HEK293 (cell line): ENCODE results near the gene CCDC85C.

Experiments used
- CTCF ChIA-PET: fragments of 350-600 bp; formaldehyde crosslinking; extraction: SDS; loops from one replicate; lab custom pipeline; 2021; ENCODE audit warnings: antibody characterized with exemption; lab: Yijun Ruan, JAX
- POLR2A ChIA-PET: fragments of 300-600 bp; formaldehyde crosslinking; extraction: SDS; loops from one replicate; lab custom pipeline; 2020; ENCODE audit warnings: antibody characterized with exemption, inconsistent platforms; lab: Yijun Ruan, JAX
- H3K27ac ChIP-seq: fragments of 200-500 bp; sonication (Bioruptor generic); 2 replicates; pipeline ENCODE4 v1.5.1; 2014; ENCODE audit warnings: low read depth, low read length, control low read depth, inconsistent platforms; ENCODE audit errors: extremely low read depth
- H3K36me3 ChIP-seq, 2 experiments: fragments of 200-500 bp in 1 of 2; sonication (Bioruptor generic) in 1 of 2; 1 replicate in 1 of 2; 2 replicates in 1 of 2; pipeline ENCODE4 v1.5.1; 2014 to 2017; ENCODE audit warnings: inconsistent platforms in 2 of 2, low read length in 2 of 2; ENCODE audit not compliant: control insufficient read depth in 2 of 2, insufficient read depth in 1 of 2
- H3K4me1 ChIP-seq: fragments of 200-500 bp; sonication (Bioruptor generic); 2 replicates; pipeline ENCODE4 v1.5.1; 2014; ENCODE audit warnings: mild to moderate bottlenecking, low read length, inconsistent platforms; ENCODE audit not compliant: control insufficient read depth, insufficient read depth
- H3K4me3 ChIP-seq: 2 replicates; pipeline ENCODE4 v1.5.1; 2011; ENCODE audit warnings: low read depth, mild to moderate bottlenecking, control low read depth, low read length, moderate library complexity
- H3K9me3 ChIP-seq: fragments of 200-500 bp; sonication (Bioruptor generic); 2 replicates; pipeline ENCODE4 v1.5.1; 2014; ENCODE audit warnings: low read depth, low read length, inconsistent platforms; ENCODE audit not compliant: control insufficient read depth, insufficient read depth
- CTCF ChIP-seq: fragments of 450-650 bp; formaldehyde crosslinking; IDR thresholded peaks from 2 replicates; pipeline ENCODE4 v1.5.1; 2016; ENCODE audit warnings: missing biosample characterization, missing genetic modification characterization
- FEZF1 ChIP-seq: fragments of 450-650 bp; formaldehyde crosslinking; IDR thresholded peaks from 2 replicates; pipeline ENCODE4 v1.5.1; 2016; ENCODE audit warnings: missing biosample characterization, missing genetic modification characterization
- IKZF3 ChIP-seq: fragments of 450-650 bp; IDR thresholded peaks from 2 replicates; pipeline ENCODE4 v1.5.0; 2018; ENCODE audit warnings: missing biosample characterization, mild to moderate bottlenecking, missing genetic modification characterization, moderate library complexity
- KLF17 ChIP-seq: fragments of 450-650 bp; formaldehyde crosslinking; IDR thresholded peaks from 2 replicates; pipeline ENCODE4 v1.5.1; 2016; ENCODE audit warnings: missing biosample characterization, missing genetic modification characterization
- MEIS1 ChIP-seq: sonication (generic); formaldehyde crosslinking; IDR thresholded peaks from 2 replicates; pipeline ENCODE4 v1.8.1; 2022; ENCODE audit warnings: missing genetic modification reagents, mild to moderate bottlenecking, borderline replicate concordance
- OVOL3 ChIP-seq: fragments of 450-650 bp; formaldehyde crosslinking; IDR thresholded peaks from 2 replicates; pipeline ENCODE4 v1.5.1; 2016; ENCODE audit warnings: missing biosample characterization, missing genetic modification characterization
- PATZ1 ChIP-seq: fragments of 450-650 bp; formaldehyde crosslinking; IDR thresholded peaks from 2 replicates; pipeline ENCODE4 v1.5.1; 2016; ENCODE audit warnings: missing biosample characterization, missing genetic modification characterization
- SP3 ChIP-seq: fragments of 450-650 bp; formaldehyde crosslinking; IDR thresholded peaks from 2 replicates; pipeline ENCODE4 v1.5.1; 2016; ENCODE audit warnings: missing biosample characterization, missing genetic modification characterization
- SP7 ChIP-seq: fragments of 450-650 bp; formaldehyde crosslinking; IDR thresholded peaks from 2 replicates; pipeline ENCODE4 v1.5.1; 2016; ENCODE audit warnings: missing biosample characterization, missing genetic modification characterization
- WT1 ChIP-seq: fragments of 450-650 bp; formaldehyde crosslinking; IDR thresholded peaks from 2 replicates; pipeline ENCODE4 v1.5.1; 2016; ENCODE audit warnings: missing biosample characterization, missing genetic modification characterization
- ZFP37 ChIP-seq: fragments of 450-650 bp; formaldehyde crosslinking; IDR thresholded peaks from 2 replicates; pipeline ENCODE4 v1.5.1; 2016; ENCODE audit warnings: missing biosample characterization, missing genetic modification characterization
- ZFP41 ChIP-seq: fragments of 450-650 bp; formaldehyde crosslinking; IDR thresholded peaks from 2 replicates; pipeline ENCODE4 v1.5.1; 2016; ENCODE audit warnings: missing biosample characterization, missing genetic modification characterization, borderline replicate concordance
- ZIC2 ChIP-seq: fragments of 450-650 bp; formaldehyde crosslinking; IDR thresholded peaks from 2 replicates; pipeline ENCODE4 v1.5.1; 2016; ENCODE audit warnings: missing biosample characterization, missing genetic modification characterization
- ZNF10 ChIP-seq: fragments of 450-650 bp; formaldehyde crosslinking; IDR thresholded peaks from 2 replicates; pipeline ENCODE4 v1.5.1; 2017; ENCODE audit warnings: missing biosample characterization, missing genetic modification characterization
- ZNF114 ChIP-seq: fragments of 450-650 bp; formaldehyde crosslinking; IDR thresholded peaks from 2 replicates; pipeline ENCODE4 v1.5.0; 2017; ENCODE audit warnings: missing biosample characterization, missing genetic modification characterization
- ZNF23 ChIP-seq: fragments of 450-650 bp; formaldehyde crosslinking; IDR thresholded peaks from 2 replicates; pipeline ENCODE4 v1.5.1; 2016; ENCODE audit warnings: missing biosample characterization, missing genetic modification characterization, borderline replicate concordance
- ZNF335 ChIP-seq: fragments of 450-650 bp; formaldehyde crosslinking; conservative IDR thresholded peaks from 2 replicates; pipeline ENCODE4 v1.5.1; 2016; ENCODE audit warnings: missing biosample characterization, missing genetic modification characterization
- ZNF521 ChIP-seq: fragments of 450-650 bp; formaldehyde crosslinking; IDR thresholded peaks from 2 replicates; pipeline ENCODE4 v1.5.1; 2017; ENCODE audit warnings: missing biosample characterization, mild to moderate bottlenecking, missing genetic modification characterization
- ZNF530 ChIP-seq: fragments of 450-650 bp; formaldehyde crosslinking; IDR thresholded peaks from 2 replicates; pipeline ENCODE4 v1.5.1; 2016; ENCODE audit warnings: low read depth, missing biosample characterization, missing genetic modification characterization
- ZNF548 ChIP-seq: fragments of 450-650 bp; formaldehyde crosslinking; IDR thresholded peaks from 2 replicates; pipeline ENCODE4 v1.5.1; 2016; ENCODE audit warnings: missing biosample characterization, missing genetic modification characterization
- ZNF555 ChIP-seq: fragments of 450-650 bp; formaldehyde crosslinking; conservative IDR thresholded peaks from 2 replicates; pipeline ENCODE4 v1.5.1; 2017; ENCODE audit warnings: missing biosample characterization, mild to moderate bottlenecking, missing genetic modification characterization, inconsistent platforms
- ZNF560 ChIP-seq: fragments of 450-650 bp; formaldehyde crosslinking; IDR thresholded peaks from 2 replicates; pipeline ENCODE4 v1.5.1; 2017; ENCODE audit warnings: missing biosample characterization, missing genetic modification characterization, borderline replicate concordance
- ZNF600 ChIP-seq: fragments of 450-650 bp; formaldehyde crosslinking; IDR thresholded peaks from 2 replicates; pipeline ENCODE4 v1.5.1; 2016; ENCODE audit warnings: missing biosample characterization, missing genetic modification characterization
- ZNF747 ChIP-seq: fragments of 450-650 bp; formaldehyde crosslinking; IDR thresholded peaks from 2 replicates; pipeline ENCODE4 v1.5.1; 2016; ENCODE audit warnings: missing biosample characterization, missing genetic modification characterization
- ZNF777 ChIP-seq: fragments of 450-650 bp; formaldehyde crosslinking; IDR thresholded peaks from 2 replicates; pipeline ENCODE4 v1.5.1; 2017; ENCODE audit warnings: missing biosample characterization, missing genetic modification characterization, borderline replicate concordance
- ZSCAN16 ChIP-seq: fragments of 450-650 bp; formaldehyde crosslinking; IDR thresholded peaks from 2 replicates; pipeline ENCODE4 v1.5.1; 2016; ENCODE audit warnings: missing biosample characterization, missing genetic modification characterization
- ZSCAN30 ChIP-seq: fragments of 450-650 bp; IDR thresholded peaks from 2 replicates; pipeline ENCODE4 v1.5.1; 2018; ENCODE audit warnings: missing biosample characterization, mild to moderate bottlenecking, missing genetic modification characterization, moderate library complexity

CCDC85C gene

GRCh38 chr14:99538275-99538674 lies 65.7 kb downstream of the CCDC85C start (continued):
- TF ChIP-seq ZNF10, result no peak
- TF ChIP-seq ZIC2 (tag by site-specific recombination), result 0 out of 2 replicates have a peak, but pooled peaks have one; percentile 31
- TF ChIP-seq ZNF114 (tag by site-specific recombination), result no peak
- no peak for TF ChIP-seq FEZF1 (tag by site-specific recombination)
- no peak for TF ChIP-seq ZFP37 (tag by site-specific recombination)
- TF ChIP-seq PATZ1 (tag by site-specific recombination), result peak; percentile 40; the same call in 1 of the 2 replicates
- TF ChIP-seq ZNF23 (tag by site-specific recombination), result no peak
- TF ChIP-seq ZNF548 (tag by site-specific recombination), result no peak
- peak; percentile 53 for TF ChIP-seq CTCF (tag by site-specific recombination)
- TF ChIP-seq ZNF555 (tag by site-specific recombination), result no peak

DNA sequence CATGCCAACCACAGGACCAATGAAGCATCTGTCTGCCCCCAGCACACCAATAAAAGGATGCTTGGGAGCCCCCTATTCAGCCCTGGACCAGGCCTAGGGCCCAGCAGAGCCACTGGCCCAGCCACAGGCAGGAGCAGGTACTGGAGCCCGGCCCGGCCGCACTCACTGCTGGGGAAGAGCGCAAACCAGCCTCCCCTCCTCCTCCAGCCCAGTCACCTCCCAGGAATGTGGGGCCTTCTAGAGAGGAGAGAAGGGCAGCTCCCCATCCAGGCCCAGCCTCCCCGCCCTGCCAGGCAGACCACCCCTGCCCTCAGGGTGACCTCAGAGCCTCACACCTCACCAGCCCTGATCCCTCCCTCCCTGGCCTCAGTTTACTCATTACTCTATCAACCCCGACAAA lies 66.6 kb downstream of the CCDC85C start:
- Histone ChIP-seq H3K27ac (no peak overlapping the region), H3K9me3 (no peaks in the 10 kb centered on the region), H3K36me3 (no peaks in the 10 kb centered on the region), H3K4me1 (peaks cover 4% of the 10 kb centered on the region), H3K4me3 (no peak overlapping the region)
- ChIA-PET CTCF (no interaction called here), POLR2A (interaction anchor here (0.6 kb wide), 1 partner anchor 31 kb away, joined by 3 read pairs; no protein-coding TSS in a partner anchor)
- TF ChIP-seq WT1 (tag by site-specific recombination) (peak; percentile 39; the same call in 1 of the 2 replicates), SP3 (no peak), IKZF3 (tag by site-specific recombination) (no peak), ZNF335 (no peak), ZNF600 (peak; percentile 64), ZNF530 (tag by site-specific recombination) (no peak), KLF17 (tag by site-specific recombination) (0 out of 2 replicates have a peak, but pooled peaks have one; percentile 44), ZSCAN30 (tag by site-specific recombination) (no peak), MEIS1 (CRISPR knock-in tag) (no peak)
- TF ChIP-seq, all 188 proteins: peak for 3

GRCh38 chr14:99535908-99536778 lies 67.9 kb downstream of the CCDC85C start:
- ChIA-PET POLR2A (no interaction called here), CTCF (interaction anchor here (0.6 kb wide), 2 partner anchors 13 to 18 kb away, joined by 3 read pairs; no protein-coding TSS in a partner anchor)
- Histone ChIP-seq H3K4me1 (peaks cover 5% of the 10 kb centered on the region), H3K36me3 (no peaks in the 10 kb centered on the region), H3K27ac (no peak overlapping the region), H3K9me3 (no peaks in the 10 kb centered on the region), H3K4me3 (no peak overlapping the region)
- TF ChIP-seq ZNF777 (tag by site-specific recombination) (no peak), ZSCAN16 (tag by site-specific recombination) (no peak), FEZF1 (tag by site-specific recombination) (no peak), ZFP41 (no peak), ZNF521 (no peak), OVOL3 (no peak), PATZ1 (tag by site-specific recombination) (no peak), SP7 (tag by site-specific recombination) (no peak), ZNF560 (tag by site-specific recombination) (no peak), ZNF747 (tag by site-specific recombination) (no peak)
